GM19463 (cell line): ENCODE data around the gene PPP1R26.

Experiments used
- ATAC-seq: cut with Tn5 transposase; IDR thresholded peaks from one replicate; pipeline ENCODE4 v1.9.1; 2021; ENCODE audit warnings: mild to moderate bottlenecking, moderate library complexity; ENCODE audit not compliant: unreplicated experiment

The PPP1R26 gene

DNA sequence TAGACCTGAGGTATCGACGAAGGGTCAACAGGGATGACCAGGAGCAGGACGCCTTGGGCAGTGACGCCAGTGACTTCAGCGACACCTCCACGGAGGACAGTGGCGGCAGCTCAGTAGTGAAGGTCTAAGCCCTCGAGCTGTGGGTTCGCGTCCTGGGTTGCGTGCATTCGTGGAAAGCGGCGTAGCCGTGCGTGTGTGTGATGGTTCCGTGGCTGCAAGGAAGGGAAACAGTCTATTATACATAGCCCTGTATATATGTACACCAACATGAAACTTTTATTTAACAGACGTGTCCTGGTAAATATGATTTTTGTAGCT, 8.4 kb downstream of the PPP1R26 start:
- ATAC-seq, result no peak

GRCh38 chr9:135488527-135488926, 8.9 kb downstream of the PPP1R26 start:
- no peak for ATAC-seq

DNA sequence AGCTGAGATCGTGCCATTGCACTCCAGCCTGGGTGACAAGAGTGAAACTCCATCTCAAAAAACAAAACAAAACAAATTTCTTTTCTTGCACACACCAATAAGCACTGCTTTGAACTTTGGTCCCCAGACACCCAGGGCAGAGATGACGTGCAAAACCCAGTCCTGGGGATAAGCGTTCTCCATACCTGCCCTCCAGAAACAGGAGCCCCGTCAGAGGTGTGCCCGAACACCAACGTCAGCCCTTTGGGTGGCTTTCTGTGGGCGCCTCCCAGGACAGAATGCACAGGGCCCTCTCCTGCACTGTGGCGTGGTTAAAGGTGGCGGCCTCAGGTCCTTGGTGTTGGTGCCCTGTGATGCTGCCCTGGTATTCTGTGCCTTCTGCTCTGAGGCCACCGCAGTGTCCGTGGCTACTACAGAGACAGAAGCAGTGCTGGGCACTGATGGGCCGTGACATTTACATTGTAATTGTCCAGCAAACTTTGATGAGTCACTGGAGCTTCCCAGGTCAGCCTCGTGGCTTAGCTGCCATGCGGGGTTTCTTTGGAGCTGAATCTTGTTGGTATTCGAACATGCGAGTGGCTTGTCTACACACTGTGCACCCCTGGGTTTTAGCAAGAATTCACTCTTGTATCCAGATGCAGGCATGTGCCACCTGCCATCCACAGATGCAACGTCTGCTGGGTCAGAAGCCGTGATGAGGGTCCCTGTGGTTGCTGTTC, 9.8 kb downstream of the PPP1R26 start:
- no peak for ATAC-seq

DNA sequence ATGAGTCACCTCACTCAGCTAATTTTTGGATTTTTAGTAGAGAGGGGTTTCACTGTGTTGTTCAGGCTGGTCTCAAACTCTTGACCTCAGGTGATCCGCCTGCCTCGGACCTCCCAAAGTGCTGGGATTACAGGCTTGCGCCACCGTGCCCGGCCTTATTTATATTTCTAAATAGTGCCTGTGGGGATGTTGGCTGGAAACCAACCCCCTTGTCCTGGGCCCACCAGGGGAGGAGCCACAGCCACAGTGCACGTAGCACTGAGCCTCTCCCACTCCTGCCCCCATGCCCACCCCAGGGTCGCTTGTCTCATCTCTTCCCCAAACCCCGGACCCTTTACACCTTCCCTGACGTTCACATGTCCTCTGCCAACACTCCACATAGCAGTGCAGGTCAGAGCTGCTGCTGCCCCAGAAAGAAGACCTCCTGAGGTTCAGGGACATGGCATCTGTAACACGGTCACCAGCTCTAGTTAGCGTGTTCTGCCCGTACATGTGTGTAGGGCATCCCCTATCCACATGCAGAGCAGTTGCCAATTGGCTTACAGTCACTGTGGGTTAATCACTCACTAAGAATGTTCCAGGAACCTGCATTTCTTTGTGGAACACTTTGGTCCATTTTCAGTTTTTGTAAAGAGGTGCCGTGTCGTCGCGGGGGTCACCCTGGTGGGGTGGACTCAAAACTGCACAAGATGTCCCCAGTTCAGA, 10.7 kb downstream of the PPP1R26 start:
- no peak for ATAC-seq

- no peak for ATAC-seq
Measured at GRCh38 chr9:135490980-135491464, 11.4 kb downstream of the PPP1R26 start.

- ATAC-seq, result no peak
Measured at GRCh38 chr9:135491764-135492163, 12.2 kb downstream of the PPP1R26 start.

GRCh38 chr9:135492886-135493669, 13.5 kb downstream of the PPP1R26 start:
- no peak for ATAC-seq

DNA sequence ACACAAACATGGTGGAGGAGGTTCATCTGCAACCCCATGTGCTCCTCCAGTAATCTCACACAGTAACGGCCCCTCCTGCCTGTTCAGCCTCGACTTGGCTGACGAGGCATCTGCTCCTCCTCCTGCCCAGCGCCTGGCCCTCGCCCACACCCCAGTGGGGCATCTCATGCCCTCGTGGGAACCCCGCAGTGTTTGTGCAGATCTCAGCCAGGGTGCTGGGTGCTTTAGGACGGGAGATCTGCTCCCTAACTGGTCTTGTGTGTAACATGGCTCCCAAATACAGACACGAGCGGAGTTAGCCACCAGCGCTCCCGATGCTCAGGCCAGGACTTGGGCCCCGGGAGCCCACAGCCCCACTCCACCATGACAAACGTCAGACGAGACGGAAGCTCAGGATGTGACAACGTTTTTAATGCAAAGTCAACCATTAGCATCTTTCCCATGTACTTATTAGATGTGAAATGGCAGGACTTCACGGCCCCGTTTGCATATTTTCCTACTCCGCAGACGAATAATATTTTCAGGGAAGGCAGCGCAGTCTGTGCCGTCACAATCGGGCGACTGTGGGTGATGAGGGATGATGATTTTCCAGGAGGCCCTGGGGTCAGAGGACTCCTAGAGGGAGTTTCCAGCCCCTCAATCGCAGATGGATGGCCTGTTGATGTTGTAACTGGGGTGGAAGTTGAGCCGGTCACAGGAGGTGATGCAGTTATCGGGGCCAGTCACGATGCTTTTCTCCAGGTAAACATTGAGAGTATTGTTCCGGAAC, 15.4 kb downstream of the PPP1R26 start:
- no peak for ATAC-seq

- no peak for ATAC-seq
Measured at GRCh38 chr9:135498381-135499126, 19.0 kb downstream of the PPP1R26 start.

DNA sequence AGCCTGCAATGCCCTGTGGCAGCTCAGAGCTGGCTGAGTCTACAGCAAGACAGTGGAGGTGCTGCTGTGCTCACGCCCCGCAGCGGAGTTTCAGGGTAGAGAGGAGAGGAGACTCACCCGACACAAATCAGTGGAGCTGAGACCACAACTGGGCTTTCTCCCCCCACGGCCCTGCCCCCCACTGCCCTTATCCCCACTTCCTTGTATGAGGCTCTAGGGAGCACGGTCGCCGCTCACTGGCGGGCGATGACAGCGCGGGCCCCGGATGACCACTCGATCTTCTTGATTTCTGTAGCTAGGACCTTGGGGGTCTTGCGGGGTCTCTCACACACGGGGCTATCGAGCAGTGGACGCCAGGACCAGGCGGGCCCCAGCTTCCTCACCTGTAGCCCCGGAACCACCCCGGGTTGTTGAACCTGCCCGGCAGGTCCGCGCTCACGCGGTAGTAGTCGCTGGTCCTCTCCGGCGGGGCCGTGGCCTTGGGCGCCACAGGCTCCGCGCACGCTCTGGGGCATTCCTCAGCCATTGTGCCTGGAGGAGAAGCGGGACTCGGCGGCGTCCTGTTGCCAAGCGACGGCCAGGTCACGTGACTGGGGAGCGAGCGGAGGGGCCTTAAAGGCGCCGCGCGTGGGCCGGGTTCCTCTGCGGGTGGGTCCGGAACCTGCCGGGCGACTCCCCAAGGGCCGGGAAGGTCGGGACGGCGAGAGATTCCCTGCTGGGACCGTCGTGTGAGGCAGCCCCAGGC, 19.9 kb downstream of the PPP1R26 start:
- peak; percentile 45 for ATAC-seq

GRCh38 chr9:135500071-135500524, 20.5 kb downstream of the PPP1R26 start:
- ATAC-seq, result peak; percentile 7

DNA sequence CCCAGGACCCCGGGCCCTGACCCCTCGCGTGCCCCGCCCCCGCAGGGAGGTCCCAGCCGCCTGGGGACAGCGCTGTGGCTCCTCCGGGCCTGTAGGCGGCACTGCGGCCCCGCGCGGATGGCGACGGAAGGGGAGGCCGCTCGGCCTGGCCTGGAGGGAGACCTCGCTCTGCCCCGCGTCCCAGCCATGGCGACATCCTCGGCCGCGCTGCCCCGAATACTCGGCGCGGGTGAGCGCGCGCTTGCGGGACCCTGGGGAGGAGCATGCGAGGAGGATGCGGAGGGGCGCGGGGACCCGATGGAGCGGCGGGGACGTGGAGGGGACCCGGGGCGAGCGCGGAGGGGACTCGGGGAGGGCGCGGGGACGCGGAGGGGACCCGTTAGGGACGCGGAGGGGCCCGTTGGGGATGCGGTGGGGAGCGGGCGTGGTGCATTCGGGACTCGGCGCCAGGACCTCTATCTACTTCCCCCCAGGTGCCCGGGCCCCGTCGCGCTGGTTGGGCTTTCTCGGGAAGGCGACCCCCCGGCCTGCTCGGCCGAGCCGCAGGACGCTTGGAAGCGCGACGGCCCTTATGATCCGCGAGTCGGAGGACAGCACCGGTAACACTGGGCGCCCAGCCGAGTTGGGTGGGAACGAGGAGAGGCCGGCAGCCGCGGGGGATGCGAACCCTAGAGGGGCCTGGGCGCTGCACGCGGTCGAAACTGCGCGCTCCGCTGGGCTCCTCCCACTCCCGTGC, 21.1 kb downstream of the PPP1R26 start, which contains the start of gene MRPS2:
MRPS2 (plus strand) TSS at position 158 of the 736 bp plus-strand sequence; CDS start at position 187, 29 bp downstream.
- ATAC-seq, result peak; percentile 84

- no peak for ATAC-seq
Measured at GRCh38 chr9:135501261-135502167, 21.9 kb downstream of the PPP1R26 start.

DNA sequence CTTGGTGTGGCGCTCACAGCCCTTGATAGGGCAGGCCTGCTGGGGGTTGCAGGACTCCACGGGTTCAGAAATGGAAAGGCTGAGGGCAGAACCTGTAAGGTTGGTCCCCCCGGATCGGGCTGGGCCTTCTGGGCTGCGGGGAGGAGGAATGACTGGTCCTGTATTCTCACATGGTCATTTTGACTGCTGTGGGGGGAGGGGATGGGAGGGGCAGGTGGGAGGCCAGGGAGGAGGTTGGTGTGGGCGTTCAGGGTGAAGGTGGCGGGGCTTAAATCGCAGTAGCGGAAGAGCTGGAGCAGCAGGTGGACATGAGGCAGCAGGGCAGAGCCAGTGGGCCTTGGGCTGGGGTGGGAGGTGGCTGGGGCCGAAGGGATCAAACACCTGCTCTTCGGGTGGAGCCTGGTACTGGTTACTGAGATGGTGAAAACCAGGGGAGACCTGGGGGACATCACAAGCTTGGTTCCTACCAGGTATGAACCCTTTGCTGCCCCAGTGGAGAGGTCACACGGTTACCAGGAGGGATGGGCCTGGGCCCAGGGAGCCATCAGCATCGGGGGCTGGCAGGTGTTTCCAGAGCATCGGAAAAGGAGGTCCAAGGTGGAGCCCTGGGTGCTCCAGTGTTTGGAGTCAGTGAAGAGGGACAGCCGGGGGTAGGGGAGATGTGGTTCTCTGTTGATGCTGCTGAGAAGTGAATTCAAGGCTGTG, 22.7 kb downstream of the PPP1R26 start:
- ATAC-seq, result no peak

GRCh38 chr9:135502873-135503321, 23.3 kb downstream of the PPP1R26 start:
- no peak for ATAC-seq

- no peak for ATAC-seq
Measured at GRCh38 chr9:135503371-135504261, 24.0 kb downstream of the PPP1R26 start.
